ENCODE results near the gene GPR141.
"Not testable (repeated sequence)": the region's sequence is repeated elsewhere in the genome, so short reads cannot be mapped to it uniquely, and the experiment has no call there.

GPR141 gene

GRCh38 chr7:37670436-37670835 is 13.1 kb upstream of the GPR141 start:
- no peak for ATAC-seq
- no peaks in the 10 kb centered on the region for H3K36me3 Mint-ChIP-seq (ENCODE audit: low read depth)
- no peaks in the 10 kb centered on the region for H3K4me1 Mint-ChIP-seq
- peaks cover 23% of the 10 kb centered on the region for H3K27me3 Mint-ChIP-seq
- no peaks in the 10 kb centered on the region for H3K9me3 Mint-ChIP-seq
- no peak overlapping the region for H3K27ac Mint-ChIP-seq
- no peak overlapping the region for H3K4me3 Mint-ChIP-seq
- no peak for DNase-seq

- no peak overlapping the region for H3K27ac Mint-ChIP-seq
- no peaks in the 10 kb centered on the region for H3K4me1 Mint-ChIP-seq
- no peaks in the 10 kb centered on the region for H3K36me3 Mint-ChIP-seq (ENCODE audit: low read depth)
- H3K9me3 Mint-ChIP-seq = no peaks in the 10 kb centered on the region
- peaks cover 21% of the 10 kb centered on the region for H3K27me3 Mint-ChIP-seq
- no peak overlapping the region for H3K4me3 Mint-ChIP-seq
- DNase-seq = no peak
- no peak for ATAC-seq
Observed at GRCh38 chr7:37671876-37672275, 11.7 kb upstream of the GPR141 start.

DNA sequence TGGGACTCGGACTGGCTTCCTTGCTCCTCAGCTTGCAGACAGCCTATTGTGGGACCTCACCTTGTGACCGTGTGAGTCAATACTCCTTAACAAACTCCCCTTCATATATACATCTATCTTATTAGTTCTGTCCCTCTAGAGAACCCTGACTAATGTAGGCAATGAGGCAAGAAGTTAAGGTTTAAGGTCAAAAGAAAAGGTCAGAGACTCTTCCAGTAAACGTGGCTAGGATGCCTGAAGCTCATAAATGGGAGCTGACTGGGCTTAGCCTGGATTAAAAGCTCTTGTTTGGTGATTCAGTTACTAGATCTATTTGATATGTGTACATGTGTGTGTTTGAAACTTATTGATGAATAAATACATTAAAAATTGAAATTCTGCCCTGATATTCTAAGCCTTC is 10.6 kb upstream of the GPR141 start:
- Mint-ChIP-seq H3K4me3 (no peak overlapping the region), H3K27me3 (peaks cover 23% of the 10 kb centered on the region), H3K27ac (no peak overlapping the region), H3K4me1 (no peaks in the 10 kb centered on the region), H3K36me3 (ENCODE audit: low read depth) (no peaks in the 10 kb centered on the region), H3K9me3 (no peaks in the 10 kb centered on the region)
- no peak for ATAC-seq
- DNase-seq = no peak

- DNase-seq (no peak), ATAC-seq (no peak)
- H3K4me1 Mint-ChIP-seq = no peaks in the 10 kb centered on the region
- H3K4me3 Mint-ChIP-seq = no peak overlapping the region
- H3K27me3 Mint-ChIP-seq = peaks cover 23% of the 10 kb centered on the region
- H3K9me3 Mint-ChIP-seq = no peaks in the 10 kb centered on the region
- no peaks in the 10 kb centered on the region for H3K36me3 Mint-ChIP-seq (ENCODE audit: low read depth)
- no peak overlapping the region for H3K27ac Mint-ChIP-seq
Observed at GRCh38 chr7:37673523-37673922, 10.0 kb upstream of the GPR141 start.

GRCh38 chr7:37674531-37674930 is 9.0 kb upstream of the GPR141 start:
- Mint-ChIP-seq H3K4me3 (no peak overlapping the region), H3K27me3 (peaks cover 21% of the 10 kb centered on the region), H3K27ac (no peak overlapping the region), H3K9me3 (no peaks in the 10 kb centered on the region), H3K4me1 (no peaks in the 10 kb centered on the region), H3K36me3 (ENCODE audit: low read depth) (no peaks in the 10 kb centered on the region)
- no peak for DNase-seq
- ATAC-seq = no peak

DNA sequence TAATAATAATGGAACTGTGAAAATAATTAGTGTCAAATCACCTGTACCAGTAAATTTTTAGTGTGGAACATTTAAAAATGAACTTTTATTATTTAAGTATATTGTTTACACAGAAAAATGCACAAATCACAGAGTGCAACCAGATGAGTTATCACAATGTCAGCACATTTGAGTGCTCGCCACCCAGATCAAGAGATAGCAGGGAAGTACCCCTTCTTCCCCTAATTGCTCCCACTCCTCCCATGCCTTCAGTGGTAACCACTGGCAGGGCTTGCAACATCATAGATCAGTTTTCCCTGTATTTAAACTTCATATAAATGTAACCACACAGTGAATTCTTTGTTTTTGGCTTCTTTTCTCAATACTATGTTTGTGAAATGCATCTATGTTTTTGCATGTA is 7.8 kb upstream of the GPR141 start:
- H3K4me1 Mint-ChIP-seq = no peaks in the 10 kb centered on the region
- H3K9me3 Mint-ChIP-seq = no peaks in the 10 kb centered on the region
- H3K27ac Mint-ChIP-seq = no peak overlapping the region
- DNase-seq (no peak), ATAC-seq (no peak)
- H3K36me3 Mint-ChIP-seq (ENCODE audit: low read depth) = no peaks in the 10 kb centered on the region
- peaks cover 26% of the 10 kb centered on the region for H3K27me3 Mint-ChIP-seq
- no peak overlapping the region for H3K4me3 Mint-ChIP-seq

GRCh38 chr7:37684927-37685326 is 1.4 kb downstream of the GPR141 start:
- Mint-ChIP-seq H3K4me3 (no peak overlapping the region), H3K27me3 (peaks cover 16% of the 10 kb centered on the region), H3K27ac (no peak overlapping the region), H3K36me3 (ENCODE audit: low read depth) (no peaks in the 10 kb centered on the region), H3K9me3 (no peaks in the 10 kb centered on the region), H3K4me1 (no peaks in the 10 kb centered on the region)
- DNase-seq = no peak
- ATAC-seq = no peak

- no peaks in the 10 kb centered on the region for H3K9me3 Mint-ChIP-seq
- peaks cover 12% of the 10 kb centered on the region for H3K27me3 Mint-ChIP-seq
- ATAC-seq = no peak
- no peaks in the 10 kb centered on the region for H3K36me3 Mint-ChIP-seq (ENCODE audit: low read depth)
- H3K4me1 Mint-ChIP-seq = no peaks in the 10 kb centered on the region
- DNase-seq = no peak
- no peak overlapping the region for H3K4me3 Mint-ChIP-seq
- no peak overlapping the region for H3K27ac Mint-ChIP-seq
Observed at GRCh38 chr7:37686556-37687345, 3.2 kb downstream of the GPR141 start.

DNA sequence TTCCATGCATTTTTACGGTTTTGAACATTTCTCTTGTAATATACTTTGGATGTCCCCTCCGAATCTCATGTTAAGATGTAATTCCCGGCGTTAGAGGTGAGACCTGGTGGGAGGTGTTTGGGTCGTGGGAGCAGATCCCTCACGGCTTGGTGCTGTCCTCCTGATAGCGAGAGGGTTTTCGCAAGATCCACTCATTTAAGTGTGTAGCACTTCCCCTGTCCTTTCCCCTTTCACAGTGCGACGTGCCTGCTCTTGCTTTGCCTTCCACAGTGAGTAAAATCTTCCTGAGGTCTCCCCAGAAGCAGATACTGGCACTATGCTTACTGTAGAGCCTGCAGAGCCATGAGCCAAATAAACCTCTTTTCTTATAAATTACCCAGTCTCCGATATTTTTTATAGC is 6.6 kb downstream of the GPR141 start:
- ATAC-seq (no peak), DNase-seq (no peak)
- Mint-ChIP-seq H3K36me3 (ENCODE audit: low read depth) (no peaks in the 10 kb centered on the region), H3K27me3 (peaks cover 11% of the 10 kb centered on the region), H3K4me3 (no peak overlapping the region), H3K4me1 (no peaks in the 10 kb centered on the region), H3K27ac (no peak overlapping the region), H3K9me3 (no peaks in the 10 kb centered on the region)

DNA sequence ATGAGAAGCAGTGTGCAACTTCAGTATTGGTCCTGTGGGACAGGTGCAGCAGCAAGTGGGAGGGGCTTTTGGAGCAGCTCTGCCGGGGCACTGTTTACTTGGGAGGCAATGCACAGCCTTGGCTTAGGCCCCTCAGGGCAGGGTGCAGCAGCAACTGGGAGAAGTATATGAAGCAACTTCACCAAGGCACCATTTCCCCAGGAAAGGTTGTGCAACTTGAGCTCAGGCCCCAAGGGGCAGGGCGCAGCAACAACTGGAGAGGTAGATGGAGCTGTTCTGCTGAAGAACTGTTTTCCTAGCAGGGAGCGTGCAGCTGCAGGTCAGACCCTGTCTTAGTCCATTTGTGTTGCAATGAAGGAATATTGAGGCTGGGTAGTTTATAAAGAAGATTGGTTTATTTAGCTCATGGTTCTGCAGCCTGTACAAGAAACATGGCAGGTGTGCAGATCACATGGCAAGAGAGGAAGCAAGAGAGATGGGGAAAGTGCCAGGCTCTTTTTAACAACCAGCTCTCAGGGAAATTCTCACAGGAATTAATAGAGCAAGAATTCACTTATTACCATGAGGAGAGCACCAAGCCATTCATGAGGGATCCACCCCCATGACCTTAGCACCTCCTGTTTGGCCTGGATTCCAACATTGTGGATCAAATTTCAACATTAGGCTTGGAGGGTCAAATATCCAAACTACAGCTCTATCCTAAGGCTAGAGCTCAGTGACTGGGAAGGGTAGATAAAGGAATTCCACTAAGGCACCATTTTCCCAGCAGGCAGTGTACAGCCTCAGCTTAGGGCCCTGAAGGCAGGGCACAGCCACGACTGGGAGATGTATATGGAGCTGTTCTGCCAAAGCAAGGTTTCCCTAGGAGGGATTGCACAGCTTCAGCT is 10.9 kb downstream of the GPR141 start:
- Mint-ChIP-seq H3K9me3 (no peaks in the 10 kb centered on the region), H3K4me1 (no peaks in the 10 kb centered on the region), H3K27me3 (peaks cover 5% of the 10 kb centered on the region), H3K27ac (no peak overlapping the region), H3K36me3 (ENCODE audit: low read depth) (no peaks in the 10 kb centered on the region), H3K4me3 (no peak overlapping the region)
- DNase-seq (no peak), ATAC-seq (no peak)

DNA sequence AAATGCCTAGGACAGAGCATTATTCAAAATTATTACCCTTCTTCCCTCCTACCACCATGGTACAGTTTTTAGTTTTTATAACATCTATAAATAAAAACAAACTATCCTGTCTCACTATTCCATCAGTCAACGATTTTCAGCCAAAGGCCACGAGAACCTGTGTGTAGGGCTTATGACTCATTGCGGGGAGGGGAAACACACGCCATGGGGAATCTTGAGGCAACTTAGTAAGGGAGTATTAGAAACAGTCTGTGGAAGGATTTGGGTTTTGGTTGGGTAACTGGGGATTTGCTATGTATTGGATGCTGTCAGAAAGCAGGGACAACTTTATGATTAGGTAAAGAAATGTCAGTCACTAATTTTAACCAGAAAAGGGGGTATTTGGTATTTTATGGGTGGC is 14.7 kb downstream of the GPR141 start:
- Mint-ChIP-seq H3K4me1 (no peaks in the 10 kb centered on the region), H3K36me3 (ENCODE audit: low read depth) (no peaks in the 10 kb centered on the region), H3K27ac (no peak overlapping the region), H3K4me3 (no peak overlapping the region), H3K9me3 (no peaks in the 10 kb centered on the region), H3K27me3 (peaks cover 8% of the 10 kb centered on the region)
- ATAC-seq (no peak), DNase-seq (no peak)

DNA sequence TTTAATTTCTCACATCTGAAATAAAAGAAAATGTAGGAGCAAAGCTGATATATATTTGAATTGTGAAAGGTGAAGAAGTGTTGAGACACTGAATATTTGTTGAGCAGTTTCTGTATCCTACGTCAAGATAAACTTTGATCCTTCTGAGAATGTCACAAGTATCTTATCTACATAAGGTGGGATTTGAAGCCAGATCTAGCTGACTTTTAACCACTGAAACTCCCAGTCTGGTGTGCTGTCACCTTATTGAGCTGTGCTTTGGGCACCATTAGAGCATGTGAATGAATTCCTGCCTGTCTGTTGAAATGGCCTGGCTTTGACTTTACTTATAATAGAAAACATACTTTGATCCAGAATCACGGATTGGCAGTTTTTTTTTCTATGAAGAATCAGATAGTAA is 15.2 kb downstream of the GPR141 start:
- no peaks in the 10 kb centered on the region for H3K4me1 Mint-ChIP-seq
- no peaks in the 10 kb centered on the region for H3K36me3 Mint-ChIP-seq (ENCODE audit: low read depth)
- no peak overlapping the region for H3K27ac Mint-ChIP-seq
- no peaks in the 10 kb centered on the region for H3K9me3 Mint-ChIP-seq
- DNase-seq (no peak), ATAC-seq (no peak)
- no peak overlapping the region for H3K4me3 Mint-ChIP-seq
- peaks cover 8% of the 10 kb centered on the region for H3K27me3 Mint-ChIP-seq

DNA sequence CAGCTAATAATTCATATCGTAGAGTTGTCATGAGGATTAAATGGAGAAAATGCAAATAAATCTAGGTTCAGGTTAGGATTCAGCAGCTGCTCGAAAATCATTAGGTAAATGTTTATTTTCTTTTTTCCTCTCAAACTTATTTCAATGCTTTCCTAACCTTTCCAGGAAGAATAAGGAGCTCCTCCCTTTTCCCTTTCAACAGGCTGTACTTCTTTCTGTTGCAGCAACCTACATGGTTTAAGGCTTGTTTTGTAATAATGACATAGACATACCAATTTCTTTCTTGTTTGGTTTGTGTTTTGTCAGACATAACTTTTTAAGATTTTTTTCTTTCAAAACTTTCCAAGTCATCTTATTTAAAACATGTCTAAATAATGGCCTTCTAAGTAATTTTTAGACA is 18.2 kb downstream of the GPR141 start:
- Mint-ChIP-seq H3K4me3 (no peak overlapping the region), H3K4me1 (no peaks in the 10 kb centered on the region), H3K36me3 (ENCODE audit: low read depth) (no peaks in the 10 kb centered on the region), H3K9me3 (no peaks in the 10 kb centered on the region), H3K27ac (no peak overlapping the region), H3K27me3 (peaks cover 3% of the 10 kb centered on the region)
- no peak for ATAC-seq
- no peak for DNase-seq

DNA sequence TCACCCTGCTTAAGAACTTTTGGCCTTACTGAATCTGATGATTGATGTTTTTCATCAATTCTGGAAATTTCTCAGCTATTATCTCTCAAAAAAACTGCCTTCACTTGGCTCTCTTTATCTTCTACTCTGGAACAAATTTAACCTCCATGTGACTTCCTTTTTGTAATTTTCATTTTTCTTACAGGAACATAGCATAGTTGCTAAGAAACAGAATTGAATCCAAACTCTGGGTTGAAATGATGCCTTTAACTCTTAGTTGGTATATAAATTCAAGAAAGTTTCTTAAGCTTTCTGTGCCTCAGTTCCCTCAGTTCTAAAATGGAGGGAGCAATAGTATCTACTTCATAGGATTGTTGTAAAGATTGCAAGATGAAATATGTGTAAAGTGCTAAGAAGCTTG is 19.8 kb downstream of the GPR141 start:
- no peak for DNase-seq
- Mint-ChIP-seq H3K4me3 (no peak overlapping the region), H3K27me3 (peaks cover 9% of the 10 kb centered on the region), H3K4me1 (no peaks in the 10 kb centered on the region), H3K36me3 (ENCODE audit: low read depth) (no peaks in the 10 kb centered on the region), H3K27ac (no peak overlapping the region), H3K9me3 (no peaks in the 10 kb centered on the region)
- no peak for ATAC-seq

DNA sequence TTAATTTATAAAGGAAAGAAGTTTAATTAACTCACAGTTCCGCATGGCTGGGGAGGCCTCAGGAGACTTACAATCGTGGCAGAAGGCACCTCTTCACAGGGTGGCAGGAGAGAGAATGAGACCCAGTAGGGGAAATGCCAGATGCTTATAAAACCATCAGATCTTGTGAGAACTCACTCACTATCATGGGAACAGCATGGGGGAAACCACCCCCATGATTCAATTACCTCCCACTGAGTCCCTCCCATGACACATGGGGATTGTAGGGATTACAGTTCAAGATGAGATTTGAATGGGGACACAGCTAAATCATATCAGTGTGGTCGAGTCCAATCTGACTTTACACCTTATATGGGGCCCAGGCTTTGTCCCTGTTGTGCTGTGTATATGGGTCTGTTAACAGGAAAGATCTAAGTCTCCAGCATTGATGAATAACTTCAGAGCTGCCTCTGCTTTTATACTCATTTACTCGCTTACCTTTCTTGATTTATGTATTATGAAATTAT is 20.8 kb downstream of the GPR141 start:
- not testable (repeated sequence) for H3K4me3 Mint-ChIP-seq; H3K27me3 Mint-ChIP-seq; ATAC-seq; H3K36me3 Mint-ChIP-seq (ENCODE audit: low read depth); DNase-seq; H3K9me3 Mint-ChIP-seq; H3K27ac Mint-ChIP-seq; H3K4me1 Mint-ChIP-seq
